ENCODE data around the gene HABP2. TPM values are rescaled to one million over a fixed set of nuclear protein-coding genes. Genes with fewer than 3 reads are reported as not detected.

The HABP2 gene
- total and polyA plus RNA-seq, 9 of the 15 experiments (the other 6 are each of a cell fraction or from before 2014, with no cell fraction given) = 0.09 TPM; not detected in 8

GRCh38 chr10:113516061-113516460 lies 36.8 kb upstream of the HABP2 start (continued):
- no peak for TF ChIP-seq DLX4 (CRISPR knock-in tag; IDR thresholded peaks at IDR 0.05)

GRCh38 chr10:113517165-113517900 lies 35.5 kb upstream of the HABP2 start:
- ATAC-seq (no peak), DNase-seq (ENCODE audit: extremely low read depth in 1 of 4, low spot score in 3 of 4) (no peak), FAIRE-seq (no peak)
- intact Hi-C loops (cut with micrococcal nuclease) (no loop called here), in situ Hi-C loops (cut with MboI) (no loop called here)
- TF ChIP-seq KDM4B (IDR thresholded peaks at IDR 0.05; ENCODE audit: borderline replicate concordance in 2 of 2, low read depth in 1 of 2) = no peak
- H3K9me3 ChIP-seq (replicated peaks; ENCODE audit: control insufficient read depth, insufficient read depth, low read depth, low read length) = no peaks in the 10 kb centered on the region
- WGBS (ENCODE audit: insufficient coverage, low coverage, missing lambda C conversion rate) = 0% methylated on average over 8 of the region's 10 CpGs
- H3K4me1 ChIP-seq (replicated peaks in 1 of 2; ENCODE audit: control insufficient read depth in 2 of 2, insufficient read depth in 2 of 2, low read length in 2 of 2) = no peaks in the 10 kb centered on the region
- H3K9ac ChIP-seq (ENCODE audit: insufficient read depth in 1 of 2, low read depth in 2 of 2, low read length in 2 of 2) = no peak overlapping the region
- H2AFZ ChIP-seq (ENCODE audit: low read depth, low read length) = no peak overlapping the region
- no peak overlapping the region for H3K4me3 ChIP-seq
- no peaks in the 10 kb centered on the region for H3K9me1 ChIP-seq (ENCODE audit: control insufficient read depth, insufficient read depth, low read length)
- BruUV-seq (replicated peaks) = no TSS peak
- H3K36me3 ChIP-seq (ENCODE audit: control insufficient read depth, insufficient read depth, low read length) = no peaks in the 10 kb centered on the region
- peaks cover 0 to 13% of the 10 kb centered on the region in 2 experiments; a peak in 2 of 5 replicates for H3K27me3 ChIP-seq (ENCODE audit: control insufficient read depth in 2 of 2, insufficient read depth in 2 of 2, low read length in 2 of 2)
- no peaks in the 10 kb centered on the region for H3K79me2 ChIP-seq (ENCODE audit: control insufficient read depth, insufficient read depth, low read length)
- no peak overlapping the region for H3K4me2 ChIP-seq (ENCODE audit: insufficient read depth, low read length)
- ChIA-PET CTCF (ENCODE audit: low intra/inter-chr PET ratio) (no interaction called here), POLR2A (interaction anchor here (0.6 kb wide), 1 partner anchor 467 kb away, joined by 3 read pairs; no protein-coding TSS in a partner anchor)
- no peak overlapping the region for H3K27ac ChIP-seq (ENCODE audit: extremely low read depth, low read depth, low read length)
- 0 out of 2 replicates have a peak, but pooled peaks cover 2% of the 10 kb centered on the region for H4K20me1 ChIP-seq (replicated peaks; ENCODE audit: control insufficient read depth, insufficient read depth, low read length)
